DLD1 (cell line): ENCODE measurements around the gene FOSL1.

Experiments
- in situ Hi-C: cut with HindIII; loops from 2 replicates; pipeline ENCODE4 v1.10.0; 2017; ENCODE audit warnings: low sequenced_read_pairs

The FOSL1 gene

GRCh38 chr11:65900125-65900898 lies at the start of gene FOSL1:
TSS of gene FOSL1 (minus strand) at chr11:65900388. CDS start at chr11:65900339, 49 bp downstream.
- in situ Hi-C loops = no loop called here

- in situ Hi-C loops = no loop called here
Observed at GRCh38 chr11:65947603-65948125, 47.5 kb upstream of the FOSL1 start.

GRCh38 chr11:65947133-65947532 lies 46.9 kb upstream of the FOSL1 start:
- in situ Hi-C loops = no loop called here

DNA sequence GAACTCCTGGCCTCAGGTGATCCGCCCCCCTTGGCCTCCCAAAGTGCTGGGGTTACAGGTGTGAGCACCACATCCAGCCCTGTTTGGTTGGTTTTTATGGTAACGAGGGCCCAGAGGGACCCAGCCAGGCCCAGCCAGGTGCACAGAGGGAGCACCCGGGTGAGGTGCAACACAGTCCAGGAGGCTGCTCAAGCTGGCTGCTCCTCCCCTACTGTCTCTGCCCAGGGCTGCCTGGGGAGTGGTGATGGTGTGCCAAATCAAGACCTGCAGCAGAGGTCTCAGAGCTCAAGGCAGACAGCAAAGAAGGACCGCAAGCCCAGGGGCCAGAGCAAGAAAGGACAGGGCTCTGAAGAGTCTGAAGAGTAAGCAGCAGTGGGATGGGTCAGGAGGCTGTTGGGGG lies 46.5 kb upstream of the FOSL1 start:
- in situ Hi-C loops = no loop called here

DNA sequence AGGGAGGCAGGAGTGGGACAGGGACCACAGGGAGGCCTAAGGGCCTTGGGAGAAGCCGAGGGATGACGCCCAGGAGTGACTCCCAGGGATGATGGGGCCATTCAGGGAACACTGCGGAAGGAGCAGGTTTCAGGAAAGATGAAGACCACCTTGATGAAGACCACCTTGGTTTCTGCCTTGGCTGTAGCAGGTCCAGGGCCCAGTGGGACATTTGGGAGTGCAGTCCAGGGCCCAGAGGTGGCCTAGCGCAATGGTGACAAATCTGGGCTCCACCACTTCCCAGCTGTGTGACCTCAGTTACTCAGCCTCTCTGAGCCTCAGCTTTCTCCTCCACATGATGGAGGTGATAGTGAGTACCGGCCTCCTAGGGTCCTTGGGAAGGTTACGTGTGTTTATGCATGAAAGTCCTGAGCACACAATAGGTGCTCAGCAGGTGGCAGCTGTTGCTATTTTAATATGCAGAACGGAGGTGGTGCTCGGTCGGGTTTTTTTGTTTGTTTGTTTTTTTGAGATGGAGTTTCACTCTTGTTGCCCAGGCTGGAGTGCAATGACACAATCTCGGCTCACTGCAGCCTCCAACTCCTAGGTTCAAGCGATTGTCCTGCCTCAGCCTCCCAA lies 45.9 kb upstream of the FOSL1 start:
- in situ Hi-C loops = no loop called here

DNA sequence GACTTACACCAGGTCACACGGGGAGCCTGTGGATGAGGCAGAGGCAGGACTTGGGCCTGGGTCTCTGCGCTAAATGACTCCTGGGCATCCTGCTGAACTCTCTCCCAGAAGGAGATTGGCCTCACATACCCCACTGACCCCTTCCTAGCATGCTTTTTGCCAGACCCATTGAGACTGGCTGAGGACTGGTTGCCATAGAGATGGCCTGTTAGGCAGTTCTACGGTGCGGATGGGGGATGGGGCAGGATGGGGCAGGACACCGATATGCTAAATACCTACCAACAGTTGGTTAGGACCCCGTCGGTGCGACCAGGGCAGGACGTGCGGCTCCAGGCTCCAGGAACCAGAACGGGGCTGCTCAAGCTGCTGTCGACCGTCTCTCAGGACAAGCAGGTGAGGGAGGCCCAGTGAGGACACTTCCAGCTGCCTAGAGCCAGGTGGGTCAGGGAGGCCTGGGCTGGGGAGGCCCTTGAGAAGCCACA lies 45.3 kb upstream of the FOSL1 start, which contains the start of gene TSGA10IP:
TSGA10IP (plus strand) TSS at position 51 of the 482 bp plus-strand sequence; CDS start at position 247, 196 bp downstream.
- in situ Hi-C loops = no loop called here

- in situ Hi-C loops = no loop called here
Observed at GRCh38 chr11:65944767-65945166, 44.6 kb upstream of the FOSL1 start.

- in situ Hi-C loops = no loop called here
Observed at GRCh38 chr11:65944191-65944590, 44.0 kb upstream of the FOSL1 start.

GRCh38 chr11:65942531-65942930 lies 42.3 kb upstream of the FOSL1 start:
- in situ Hi-C loops = no loop called here

GRCh38 chr11:65941720-65942310 lies 41.6 kb upstream of the FOSL1 start:
- in situ Hi-C loops = no loop called here

- in situ Hi-C loops = no loop called here
Observed at GRCh38 chr11:65937766-65938165, 37.6 kb upstream of the FOSL1 start.

GRCh38 chr11:65934014-65934413 lies 33.8 kb upstream of the FOSL1 start:
- in situ Hi-C loops = no loop called here

DNA sequence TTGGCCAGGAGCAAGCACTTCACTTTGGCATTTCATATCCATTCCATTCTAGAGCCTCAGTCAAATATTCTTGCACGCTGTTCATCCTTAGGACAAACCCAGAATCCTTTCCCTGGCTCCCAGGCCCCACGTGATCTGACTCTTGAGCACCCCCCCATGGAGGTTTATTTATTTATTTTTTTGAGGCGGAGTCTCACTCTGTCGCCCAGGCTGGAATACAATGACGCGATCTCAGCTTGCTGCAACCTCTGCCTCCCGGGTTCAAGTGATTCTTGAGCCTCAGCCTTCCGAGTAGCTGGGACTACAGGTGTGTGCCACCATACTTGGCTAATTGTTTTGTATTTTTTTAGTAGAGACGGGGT lies 32.4 kb upstream of the FOSL1 start:
- in situ Hi-C loops = no loop called here

- in situ Hi-C loops = no loop called here
Observed at GRCh38 chr11:65931773-65932557, 31.8 kb upstream of the FOSL1 start.

GRCh38 chr11:65928667-65929066 lies 28.5 kb upstream of the FOSL1 start:
- in situ Hi-C loops = no loop called here

GRCh38 chr11:65927904-65928397 lies 27.8 kb upstream of the FOSL1 start:
- in situ Hi-C loops = no loop called here

DNA sequence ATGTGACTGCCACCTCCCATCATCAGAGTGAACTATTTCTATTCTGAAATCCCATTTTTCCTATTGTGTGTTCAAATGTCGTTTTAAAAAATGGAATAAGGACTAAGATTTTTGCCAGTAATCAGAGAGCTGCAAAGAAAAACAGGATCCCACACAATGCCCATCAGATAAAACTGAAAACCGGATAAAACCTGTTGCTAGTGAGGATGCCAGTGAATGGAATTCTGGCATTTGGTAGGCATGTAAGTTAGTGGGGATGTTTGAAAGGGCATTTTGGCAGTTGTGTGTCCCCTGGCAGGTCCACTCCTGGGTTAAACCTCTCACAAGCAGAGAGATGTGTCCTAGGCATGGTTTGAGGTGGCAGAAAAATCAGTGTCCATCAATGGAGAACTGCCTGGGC lies 25.2 kb upstream of the FOSL1 start:
- in situ Hi-C loops = no loop called here

GRCh38 chr11:65922565-65922964 lies 22.4 kb upstream of the FOSL1 start:
- in situ Hi-C loops = no loop called here

DNA sequence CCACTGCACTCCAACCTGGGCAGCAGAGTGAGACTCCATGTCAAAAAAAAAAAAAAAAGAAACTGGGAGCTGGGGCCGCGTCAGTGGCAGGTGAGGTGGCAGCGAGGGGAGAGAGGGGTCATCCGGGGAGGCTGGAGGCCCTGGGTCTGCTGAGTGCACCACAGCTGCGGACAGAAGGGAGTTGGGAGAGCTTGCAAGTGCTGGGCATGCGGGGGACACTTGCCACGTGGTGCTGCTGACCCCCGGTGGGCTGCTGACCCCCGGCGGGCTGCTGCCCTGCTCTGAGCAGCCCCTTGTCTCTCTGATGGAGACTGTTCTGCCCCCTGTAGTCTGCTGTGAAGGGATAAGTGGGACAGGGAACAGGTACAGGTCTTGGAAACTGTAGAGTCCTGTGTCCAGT lies 21.7 kb upstream of the FOSL1 start:
- in situ Hi-C loops = no loop called here

DNA sequence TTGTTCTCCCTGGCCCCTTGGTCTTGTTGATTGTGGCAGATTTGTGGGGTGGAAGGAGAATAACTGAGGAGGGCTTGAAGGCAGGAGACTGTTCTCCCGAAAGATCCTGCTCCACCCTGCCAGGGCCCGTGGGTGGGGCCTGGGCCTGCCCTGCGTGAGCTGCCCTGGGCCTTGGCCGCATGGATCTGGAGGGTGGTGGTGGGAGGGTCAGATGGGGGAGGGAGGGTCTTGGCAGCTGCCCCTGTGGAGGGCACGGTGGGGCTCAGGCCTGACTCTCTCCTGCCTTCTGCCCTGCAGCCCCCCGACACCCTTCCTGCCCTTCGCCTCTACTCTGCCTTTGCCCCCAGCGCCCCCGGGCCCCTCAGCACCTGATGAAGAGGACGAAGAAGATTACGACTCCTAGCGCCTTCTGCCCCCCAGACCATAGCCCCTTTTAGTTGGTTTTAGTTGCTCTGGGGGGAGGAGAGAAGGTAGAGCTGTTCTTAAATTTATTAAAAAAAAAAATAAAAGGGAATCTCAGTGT lies 20.9 kb upstream of the FOSL1 start:
- in situ Hi-C loops = no loop called here
